Loucy (cell line): Measurements from ENCODE around the gene NPTX1.

ENCODE experiments used
- H2AFZ ChIP-seq: fragments of 200-600 bp; sonication (generic); 2 replicates; pipeline ENCODE4 v1.6.0; 2016; ENCODE audit warnings: antibody characterized with exemption, mild to moderate bottlenecking, low read length, moderate library complexity
- H3F3A ChIP-seq: fragments of 200-600 bp; 2 replicates; pipeline ENCODE4 v1.6.0; 2016; ENCODE audit warnings: antibody characterized with exemption, low read depth, mild to moderate bottlenecking
- H3K27me3 ChIP-seq: fragments of 200-600 bp; sonication (generic); 2 replicates; pipeline ENCODE4 v1.6.1; 2014; ENCODE audit warnings: low read length, mild to moderate bottlenecking; ENCODE audit not compliant: insufficient read depth, poor library complexity, severe bottlenecking
- H3K36me3 ChIP-seq: fragments of 200-600 bp; sonication (generic); 2 replicates; pipeline ENCODE4 v1.6.1; 2016; ENCODE audit warnings: low read length; ENCODE audit not compliant: insufficient read depth
- H3K4me1 ChIP-seq: fragments of 200-600 bp; sonication (generic); 2 replicates; pipeline ENCODE4 v1.5.1; 2014; ENCODE audit warnings: low read length, mild to moderate bottlenecking; ENCODE audit not compliant: insufficient read depth, poor library complexity, severe bottlenecking
- H3K4me2 ChIP-seq: fragments of 200-600 bp; sonication (generic); 2 replicates; pipeline ENCODE4 v1.6.0; 2014; ENCODE audit warnings: antibody characterized with exemption, low read length, low read depth, mild to moderate bottlenecking; ENCODE audit not compliant: poor library complexity, severe bottlenecking
- H3K4me3 ChIP-seq: fragments of 200-600 bp; sonication (generic); 2 replicates; pipeline ENCODE4 v1.5.1; 2014; ENCODE audit warnings: low read length, mild to moderate bottlenecking, mixed read lengths; ENCODE audit not compliant: poor library complexity, severe bottlenecking
- H3K79me2 ChIP-seq: fragments of 200-600 bp; sonication (generic); 2 replicates; pipeline ENCODE4 v1.6.1; 2014; ENCODE audit warnings: low read length; ENCODE audit not compliant: insufficient read depth
- H3K9ac ChIP-seq: fragments of 200-600 bp; sonication (generic); 2 replicates; pipeline ENCODE4 v1.6.0; 2014; ENCODE audit warnings: mild to moderate bottlenecking, low read depth, low read length, moderate library complexity; ENCODE audit not compliant: poor library complexity, severe bottlenecking
- H3K9me2 ChIP-seq: fragments of 200-600 bp; sonication (generic); replicated peaks from 2 replicates; pipeline ENCODE4 v1.6.1; 2016; ENCODE audit warnings: low read depth, low read length, mixed read lengths
- H3K9me3 ChIP-seq: fragments of 200-600 bp; sonication (generic); 2 replicates; pipeline ENCODE4 v1.6.1; 2014; ENCODE audit warnings: mild to moderate bottlenecking, antibody characterized with exemption, low read length, low read depth; ENCODE audit not compliant: insufficient read depth
- H4K20me1 ChIP-seq: fragments of 200-600 bp; sonication (generic); 2 replicates; pipeline ENCODE4 v1.6.0; 2014; ENCODE audit warnings: antibody characterized with exemption, low read length, mild to moderate bottlenecking; ENCODE audit not compliant: insufficient read depth, poor library complexity, severe bottlenecking
- CTCF ChIP-seq: fragments of 200-600 bp; sonication (generic); conservative IDR thresholded peaks from 2 replicates; pipeline ENCODE4 v1.5.1; 2014; ENCODE audit warnings: mild to moderate bottlenecking, antibody characterized with exemption, low read length
- EZH2phosphoT487 ChIP-seq: fragments of 200-600 bp; IDR thresholded peaks from 2 replicates; pipeline ENCODE4 v1.6.1; 2018; ENCODE audit warnings: antibody characterized with exemption, mild to moderate bottlenecking, moderate library complexity, borderline replicate concordance

NPTX1 gene

GRCh38 chr17:80471922-80472321 is 4.5 kb downstream of the NPTX1 start:
- H3K9me2 ChIP-seq: no peaks in the 10 kb centered on the region
- H3K4me1 ChIP-seq: peaks cover 18% of the 10 kb centered on the region
- TF ChIP-seq CTCF (no peak), EZH2phosphoT487 (no peak)
- H3K27me3 ChIP-seq: peaks cover 8% of the 10 kb centered on the region
- no peaks in the 10 kb centered on the region; the same call in 1 of the 2 replicates for H3K79me2 ChIP-seq
- no peak overlapping the region for H3K4me2 ChIP-seq
- H4K20me1 ChIP-seq: no peaks in the 10 kb centered on the region
- H3K36me3 ChIP-seq: no peaks in the 10 kb centered on the region
- no peak overlapping the region for H3K4me3 ChIP-seq
- no peaks in the 10 kb centered on the region for H3K9me3 ChIP-seq
- no peak overlapping the region for H2AFZ ChIP-seq
- no peaks in the 10 kb centered on the region for H3F3A ChIP-seq
- no peak overlapping the region for H3K9ac ChIP-seq

- H3K9me3 ChIP-seq: no peaks in the 10 kb centered on the region
- H3K4me1 ChIP-seq: peaks cover 17% of the 10 kb centered on the region
- H3K36me3 ChIP-seq: no peaks in the 10 kb centered on the region
- H3K79me2 ChIP-seq: no peaks in the 10 kb centered on the region; the same call in 1 of the 2 replicates
- H3K4me3 ChIP-seq: no peak overlapping the region
- no peaks in the 10 kb centered on the region for H3K9me2 ChIP-seq
- H3K4me2 ChIP-seq: no peak overlapping the region
- H4K20me1 ChIP-seq: no peaks in the 10 kb centered on the region
- no peaks in the 10 kb centered on the region for H3K27me3 ChIP-seq
- H2AFZ ChIP-seq: no peak overlapping the region
- TF ChIP-seq EZH2phosphoT487: no peak
- TF ChIP-seq CTCF: no peak
- H3F3A ChIP-seq: no peaks in the 10 kb centered on the region
- H3K9ac ChIP-seq: no peak overlapping the region
Measured at GRCh38 chr17:80470603-80471002, 5.8 kb downstream of the NPTX1 start.

GRCh38 chr17:80469667-80470066 is 6.7 kb downstream of the NPTX1 start:
- H3K4me3 ChIP-seq: no peak overlapping the region
- no peaks in the 10 kb centered on the region for H3K27me3 ChIP-seq
- no peak overlapping the region for H2AFZ ChIP-seq
- H3K9me2 ChIP-seq: no peaks in the 10 kb centered on the region
- no peaks in the 10 kb centered on the region for H3K36me3 ChIP-seq
- no peaks in the 10 kb centered on the region for H3F3A ChIP-seq
- H4K20me1 ChIP-seq: no peaks in the 10 kb centered on the region
- no peak overlapping the region for H3K9ac ChIP-seq
- H3K79me2 ChIP-seq: no peaks in the 10 kb centered on the region
- no peaks in the 10 kb centered on the region for H3K9me3 ChIP-seq
- no peak overlapping the region for H3K4me2 ChIP-seq
- no peak for TF ChIP-seq EZH2phosphoT487
- TF ChIP-seq CTCF: no peak
- peaks cover 7% of the 10 kb centered on the region for H3K4me1 ChIP-seq
